IPS-20b (cell line): ENCODE measurements around the gene DLGAP5.

Experiments used
- H3K27ac ChIP-seq: one replicate; pipeline ENCODE4 v1.5.1; 2013; ENCODE audit warnings: low read length
- H3K27me3 ChIP-seq: 2 replicates; pipeline ENCODE4 v1.6.1; 2013; ENCODE audit warnings: mild to moderate bottlenecking, low read length, inconsistent platforms; ENCODE audit not compliant: insufficient read depth
- H3K36me3 ChIP-seq: 2 replicates; pipeline ENCODE4 v1.6.1; 2013; ENCODE audit warnings: low read depth, mild to moderate bottlenecking, inconsistent platforms, low read length, moderate library complexity; ENCODE audit not compliant: insufficient read depth
- H3K4me1 ChIP-seq: 2 replicates; pipeline ENCODE4 v1.6.1; 2013; ENCODE audit warnings: mild to moderate bottlenecking, control low read depth, inconsistent platforms, low read length, moderate library complexity; ENCODE audit not compliant: insufficient read depth
- H3K4me3 ChIP-seq: 2 replicates; pipeline ENCODE4 v1.5.1; 2013; ENCODE audit warnings: mild to moderate bottlenecking, low read length, inconsistent platforms
- H3K9ac ChIP-seq: 2 replicates; pipeline ENCODE4 v1.6.1; 2013; ENCODE audit warnings: low read depth, mild to moderate bottlenecking, inconsistent platforms, low read length, moderate library complexity
- H3K9me3 ChIP-seq: 2 replicates; pipeline ENCODE4 v1.6.1; 2013; ENCODE audit warnings: mild to moderate bottlenecking, low read depth, low read length, inconsistent platforms; ENCODE audit not compliant: insufficient read depth

The DLGAP5 gene, protein sequence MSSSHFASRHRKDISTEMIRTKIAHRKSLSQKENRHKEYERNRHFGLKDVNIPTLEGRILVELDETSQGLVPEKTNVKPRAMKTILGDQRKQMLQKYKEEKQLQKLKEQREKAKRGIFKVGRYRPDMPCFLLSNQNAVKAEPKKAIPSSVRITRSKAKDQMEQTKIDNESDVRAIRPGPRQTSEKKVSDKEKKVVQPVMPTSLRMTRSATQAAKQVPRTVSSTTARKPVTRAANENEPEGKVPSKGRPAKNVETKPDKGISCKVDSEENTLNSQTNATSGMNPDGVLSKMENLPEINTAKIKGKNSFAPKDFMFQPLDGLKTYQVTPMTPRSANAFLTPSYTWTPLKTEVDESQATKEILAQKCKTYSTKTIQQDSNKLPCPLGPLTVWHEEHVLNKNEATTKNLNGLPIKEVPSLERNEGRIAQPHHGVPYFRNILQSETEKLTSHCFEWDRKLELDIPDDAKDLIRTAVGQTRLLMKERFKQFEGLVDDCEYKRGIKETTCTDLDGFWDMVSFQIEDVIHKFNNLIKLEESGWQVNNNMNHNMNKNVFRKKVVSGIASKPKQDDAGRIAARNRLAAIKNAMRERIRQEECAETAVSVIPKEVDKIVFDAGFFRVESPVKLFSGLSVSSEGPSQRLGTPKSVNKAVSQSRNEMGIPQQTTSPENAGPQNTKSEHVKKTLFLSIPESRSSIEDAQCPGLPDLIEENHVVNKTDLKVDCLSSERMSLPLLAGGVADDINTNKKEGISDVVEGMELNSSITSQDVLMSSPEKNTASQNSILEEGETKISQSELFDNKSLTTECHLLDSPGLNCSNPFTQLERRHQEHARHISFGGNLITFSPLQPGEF

DNA sequence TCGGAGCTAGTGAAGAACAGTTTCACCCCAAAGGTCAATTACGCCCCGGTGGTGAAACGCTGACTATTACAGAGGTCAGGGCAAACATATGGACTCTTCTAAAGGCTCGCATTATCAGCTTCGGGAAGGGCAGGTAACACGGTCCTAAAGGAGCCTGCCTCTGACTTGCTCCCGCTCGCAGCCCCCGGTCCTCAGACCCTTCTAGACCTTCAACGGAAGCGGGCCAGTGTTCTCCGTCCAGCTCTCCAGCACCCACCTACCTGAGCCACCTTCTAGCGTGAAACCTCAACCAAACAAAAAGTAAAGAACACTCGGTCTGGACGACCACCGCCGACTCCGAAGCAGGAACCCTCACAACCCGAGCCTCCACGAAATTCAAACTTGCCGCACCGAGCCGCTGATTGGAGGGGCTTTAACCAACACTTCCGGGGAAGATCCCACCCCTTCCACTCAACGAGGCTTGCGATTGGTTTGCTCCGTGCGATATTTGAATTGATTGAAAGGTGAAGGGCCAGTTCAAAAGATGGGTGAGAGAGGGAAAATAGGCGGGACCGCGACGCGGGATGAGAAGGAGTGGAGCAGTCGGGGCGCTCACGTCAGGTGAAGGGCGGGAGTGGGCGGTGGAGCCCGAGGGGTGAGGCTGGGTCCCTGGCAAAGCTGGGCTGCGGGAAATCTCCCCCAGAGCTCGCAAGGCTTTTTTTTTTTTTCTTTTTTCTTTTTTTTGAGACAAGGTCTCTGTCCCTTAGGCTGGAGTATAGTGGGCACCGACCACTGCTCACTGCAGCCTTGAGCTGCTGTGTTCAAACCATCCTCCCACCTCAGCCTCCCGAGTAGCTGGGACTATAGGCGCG, at the start of gene DLGAP5:
TSS of gene DLGAP5 (minus strand) at position 383 of the 851 bp plus-strand sequence. CDS start 2,406 bp downstream, outside the sequence.
- H3K36me3 ChIP-seq: peaks cover 24% of the 10 kb centered on the region
- H3K4me1 ChIP-seq: peaks cover 7% of the 10 kb centered on the region; the same call in 1 of the 2 replicates
- peak within 1 kb of the TSS; percentile 68 for H3K27ac ChIP-seq
- peak within 1 kb of the TSS; percentile 94 for H3K9ac ChIP-seq
- H3K27me3 ChIP-seq: no peaks in the 10 kb centered on the region
- H3K9me3 ChIP-seq: no peaks in the 10 kb centered on the region; the same call in 1 of the 2 replicates
- H3K4me3 ChIP-seq: peak within 1 kb of the TSS; percentile 90

DNA sequence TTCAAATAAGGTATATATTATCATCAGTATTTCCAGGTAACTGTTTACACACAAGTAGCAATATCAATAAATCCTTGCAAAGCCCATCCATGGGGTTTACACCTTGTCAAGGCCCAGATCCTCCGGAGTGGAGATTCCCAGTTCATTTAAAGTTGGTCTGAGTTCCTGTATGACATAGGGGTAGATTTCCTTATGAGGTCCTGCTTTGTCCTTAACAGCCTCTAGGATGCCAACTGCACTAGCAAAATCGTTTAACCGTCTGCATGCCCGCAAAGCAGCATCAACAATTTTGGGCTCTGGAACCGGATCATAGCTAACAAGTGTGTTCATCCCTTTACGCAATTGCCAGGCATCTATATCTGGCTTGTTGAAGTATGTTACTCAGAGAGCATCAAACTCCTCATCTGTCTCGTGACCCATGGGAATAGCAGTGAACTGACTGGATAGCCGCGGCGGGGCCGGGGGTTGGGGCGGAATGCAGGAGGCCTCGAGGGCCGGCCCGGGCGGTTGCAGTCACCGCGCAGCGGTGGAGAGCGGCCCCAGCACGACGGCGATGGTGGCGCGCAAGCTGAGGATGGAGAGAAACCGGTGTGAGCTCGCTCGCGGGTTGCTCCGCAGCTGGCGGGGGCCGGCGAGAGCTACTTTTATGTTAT, 49.3 kb upstream of the DLGAP5 start:
- Histone ChIP-seq H3K4me1 (no peaks in the 10 kb centered on the region), H3K27me3 (peaks cover 24% of the 10 kb centered on the region), H3K9ac (no peak overlapping the region), H3K27ac (no peak overlapping the region), H3K9me3 (no peaks in the 10 kb centered on the region), H3K4me3 (peak overlapping the region; percentile 37), H3K36me3 (no peaks in the 10 kb centered on the region)

DNA sequence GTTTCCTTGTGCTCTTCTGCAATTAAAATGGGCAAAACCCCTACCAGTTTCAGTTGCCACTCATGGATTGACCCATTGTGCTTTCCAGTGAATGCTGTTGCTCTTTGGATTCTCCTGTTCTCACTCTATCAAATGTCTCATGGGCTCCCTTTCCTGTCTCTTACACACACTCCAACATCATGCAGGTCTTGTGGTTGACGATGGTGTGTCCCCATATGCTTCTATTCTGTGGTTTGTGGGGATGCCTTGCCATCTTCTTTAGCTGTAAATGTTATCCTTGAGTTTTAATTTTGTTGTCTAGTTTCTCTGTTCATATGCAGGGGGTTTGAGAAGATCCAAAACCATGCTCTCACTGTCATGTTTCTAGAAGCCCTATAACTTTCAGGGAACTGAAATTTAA, 47.9 kb upstream of the DLGAP5 start:
- no peaks in the 10 kb centered on the region for H3K36me3 ChIP-seq

DNA sequence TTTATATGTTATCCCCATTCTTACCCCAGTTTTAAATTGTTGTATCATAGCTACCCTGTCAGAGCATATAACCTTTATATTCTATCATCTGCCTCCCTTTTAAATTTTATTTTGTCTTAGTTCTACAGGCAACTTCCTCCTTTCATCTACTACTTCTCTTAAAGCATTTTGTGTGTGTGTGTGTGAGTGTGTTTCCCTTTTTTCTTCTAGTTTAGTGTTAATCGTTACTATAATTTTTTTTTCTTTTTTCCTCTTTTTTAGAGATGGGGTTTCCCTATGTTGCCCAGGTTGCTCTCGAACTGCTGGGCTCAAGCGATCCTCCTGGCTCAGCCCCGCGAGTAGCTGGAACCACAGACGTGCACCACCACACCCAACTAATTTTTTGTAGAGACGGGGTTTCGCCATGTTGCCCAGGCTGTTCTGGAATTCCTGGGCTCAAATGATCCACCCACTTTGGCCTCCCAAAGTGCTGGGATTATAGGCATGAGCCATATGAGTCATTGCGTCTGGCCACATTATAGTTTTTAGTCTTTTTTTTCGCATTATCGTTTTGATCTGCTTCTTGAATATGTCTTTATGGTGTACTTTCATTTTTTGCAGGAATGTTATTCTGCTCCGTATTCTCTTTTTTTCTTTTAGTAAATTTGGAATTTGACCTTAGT, 46.8 kb upstream of the DLGAP5 start:
- no peaks in the 10 kb centered on the region for H3K9me3 ChIP-seq
- no peak overlapping the region for H3K4me3 ChIP-seq
- no peaks in the 10 kb centered on the region for H3K4me1 ChIP-seq
- no peaks in the 10 kb centered on the region for H3K36me3 ChIP-seq
- no peak overlapping the region for H3K27ac ChIP-seq
- peaks cover 28% of the 10 kb centered on the region for H3K27me3 ChIP-seq
- no peak overlapping the region for H3K9ac ChIP-seq

More for the DNA sequence above, 47.9 kb upstream of the DLGAP5 start:
- H3K9me3 ChIP-seq: no peaks in the 10 kb centered on the region
- no peak overlapping the region for H3K9ac ChIP-seq
- H3K4me3 ChIP-seq: no peak overlapping the region
- peaks cover 24% of the 10 kb centered on the region for H3K27me3 ChIP-seq
- no peaks in the 10 kb centered on the region for H3K4me1 ChIP-seq
- no peak overlapping the region for H3K27ac ChIP-seq

DNA sequence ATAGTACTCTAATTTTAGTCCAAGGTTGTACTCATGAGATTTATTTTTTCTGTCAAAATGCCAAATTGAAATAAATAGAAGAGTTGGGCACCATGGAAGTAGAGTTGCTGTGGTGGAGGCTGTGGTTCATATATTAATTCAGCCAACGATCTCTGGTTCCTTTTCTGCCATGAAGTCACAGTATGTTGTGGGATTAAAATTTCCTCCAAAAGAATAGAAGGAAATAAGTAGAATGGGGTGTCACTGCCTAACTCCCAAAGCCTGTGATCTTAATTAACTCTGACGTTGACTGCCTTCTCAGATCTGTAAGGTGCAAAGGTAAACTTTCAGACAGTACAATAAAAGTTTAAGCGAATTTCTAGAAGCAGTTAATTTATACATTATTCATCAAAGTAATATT, 42.2 kb upstream of the DLGAP5 start:
- Histone ChIP-seq H3K4me3 (no peak overlapping the region), H3K9me3 (no peaks in the 10 kb centered on the region), H3K27ac (no peak overlapping the region), H3K36me3 (no peaks in the 10 kb centered on the region), H3K27me3 (peaks cover 4% of the 10 kb centered on the region; the same call in 1 of the 2 replicates), H3K9ac (no peak overlapping the region), H3K4me1 (no peaks in the 10 kb centered on the region)

DNA sequence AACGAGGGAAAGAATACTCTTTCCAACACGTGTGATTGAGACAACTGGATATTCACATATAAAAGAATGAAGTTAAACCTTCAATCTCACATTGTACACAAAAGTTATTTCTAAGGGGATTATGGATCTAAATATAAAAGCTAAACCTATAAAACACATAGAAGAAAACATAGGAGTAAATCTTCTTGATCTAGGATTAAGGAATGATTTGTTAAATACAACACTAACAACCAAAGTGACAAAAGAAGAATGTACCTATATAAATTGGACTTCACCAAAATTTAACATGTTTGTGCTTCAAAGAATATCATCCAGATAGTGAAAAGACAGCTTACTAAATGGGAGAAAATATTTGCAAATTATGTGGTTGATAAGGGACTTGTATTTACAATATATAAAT, 36.9 kb upstream of the DLGAP5 start:
- Histone ChIP-seq H3K27me3 (peaks cover under 1% of the 10 kb centered on the region; the same call in 1 of the 2 replicates), H3K9me3 (no peaks in the 10 kb centered on the region), H3K27ac (no peak overlapping the region), H3K36me3 (no peaks in the 10 kb centered on the region), H3K9ac (no peak overlapping the region), H3K4me1 (no peaks in the 10 kb centered on the region), H3K4me3 (no peak overlapping the region)

DNA sequence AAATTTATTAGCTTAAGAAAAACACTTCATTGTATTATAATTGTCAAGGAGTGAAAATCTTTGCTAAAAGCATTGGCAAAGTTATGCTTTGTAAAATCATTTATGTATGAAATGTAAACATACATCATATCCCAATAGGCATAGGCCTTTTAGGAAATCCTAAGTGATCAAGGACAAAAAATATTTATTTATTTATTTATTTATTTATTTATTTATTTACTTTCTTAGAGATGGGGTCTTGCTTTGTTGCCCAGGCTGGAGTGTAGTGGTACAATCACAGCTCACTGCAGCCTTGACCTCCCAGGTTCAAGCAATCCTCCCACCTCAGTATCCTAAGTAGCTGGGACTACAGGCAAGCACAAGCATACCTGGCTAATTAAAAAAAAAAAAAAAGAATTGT, 32.0 kb upstream of the DLGAP5 start:
- Histone ChIP-seq H3K36me3 (no peaks in the 10 kb centered on the region), H3K27me3 (no peaks in the 10 kb centered on the region), H3K4me3 (no peak overlapping the region), H3K27ac (no peak overlapping the region), H3K4me1 (no peaks in the 10 kb centered on the region), H3K9ac (no peak overlapping the region), H3K9me3 (no peaks in the 10 kb centered on the region)

DNA sequence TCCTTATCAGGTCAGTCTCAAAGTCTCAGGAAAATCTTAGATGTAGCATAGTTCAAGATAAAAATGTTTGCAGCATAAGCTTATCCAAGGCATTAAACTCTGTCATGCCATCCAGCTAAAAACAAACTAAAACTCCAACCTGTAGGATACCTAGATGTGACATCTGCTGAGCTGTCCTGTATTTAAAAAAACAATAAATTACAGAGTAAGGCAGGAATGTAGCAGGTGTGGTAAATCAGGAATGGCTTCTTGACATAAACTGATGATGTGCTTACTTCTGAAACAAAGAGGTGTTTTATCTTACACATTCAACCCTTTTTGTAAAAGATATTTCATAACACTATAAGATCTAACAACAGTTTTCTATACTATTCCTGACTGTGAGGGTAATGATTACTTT, 30.6 kb upstream of the DLGAP5 start:
- H3K27ac ChIP-seq: no peak overlapping the region

DNA sequence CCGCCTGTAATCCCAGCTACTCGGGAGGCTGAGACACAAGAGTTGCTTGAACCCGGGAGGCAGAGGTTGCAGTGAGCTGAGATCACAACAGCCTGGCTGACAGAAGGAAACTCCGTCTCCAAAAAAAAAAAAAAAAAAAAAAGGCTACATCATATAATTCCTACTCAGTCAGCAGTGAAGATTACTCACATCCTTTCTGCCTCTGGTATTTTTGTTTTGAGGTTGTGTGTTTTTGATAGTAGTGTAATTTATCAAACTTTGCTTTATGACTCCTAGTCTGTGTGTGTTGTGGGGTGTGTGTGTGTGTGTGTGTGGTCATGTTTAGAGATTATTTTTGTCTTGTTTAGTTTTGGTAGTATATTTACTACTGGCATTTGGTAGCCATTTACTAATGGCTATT, 29.8 kb upstream of the DLGAP5 start:
- H3K9me3 ChIP-seq: no peaks in the 10 kb centered on the region
- H3K4me1 ChIP-seq: no peaks in the 10 kb centered on the region
- no peak overlapping the region for H3K9ac ChIP-seq
- H3K4me3 ChIP-seq: no peak overlapping the region
- no peaks in the 10 kb centered on the region for H3K27me3 ChIP-seq
- H3K36me3 ChIP-seq: no peaks in the 10 kb centered on the region
- no peak overlapping the region for H3K27ac ChIP-seq

More for the DNA sequence above, 30.6 kb upstream of the DLGAP5 start:
- Histone ChIP-seq H3K4me3 (no peak overlapping the region), H3K9ac (no peak overlapping the region), H3K4me1 (no peaks in the 10 kb centered on the region), H3K27me3 (no peaks in the 10 kb centered on the region), H3K9me3 (no peaks in the 10 kb centered on the region), H3K36me3 (no peaks in the 10 kb centered on the region)

DNA sequence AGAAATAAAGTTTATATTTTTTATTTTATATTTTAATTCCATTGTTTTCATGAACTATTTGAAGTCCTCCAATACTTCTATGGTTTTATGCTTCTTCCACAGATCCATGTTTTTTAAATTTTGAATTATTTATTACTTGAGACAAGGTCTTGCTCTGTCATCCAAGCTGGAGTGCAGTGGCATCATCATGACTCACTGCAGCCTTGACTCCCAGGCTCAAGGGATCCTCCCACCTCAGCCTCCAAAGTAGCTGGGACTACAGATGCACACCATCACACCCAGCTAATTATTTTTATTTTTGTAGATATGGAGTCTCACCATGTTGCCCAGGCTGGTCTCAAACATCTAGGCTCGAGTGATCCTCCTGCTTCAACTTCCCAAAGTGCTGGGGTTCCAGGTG, 28.8 kb upstream of the DLGAP5 start:
- no peak overlapping the region for H3K4me3 ChIP-seq
- H3K4me1 ChIP-seq: no peaks in the 10 kb centered on the region
- no peak overlapping the region for H3K27ac ChIP-seq
- H3K9ac ChIP-seq: no peak overlapping the region
- H3K9me3 ChIP-seq: no peaks in the 10 kb centered on the region
- H3K27me3 ChIP-seq: no peaks in the 10 kb centered on the region
- H3K36me3 ChIP-seq: no peaks in the 10 kb centered on the region
